Measurements from ENCODE around the gene EPN1. TPM values are rescaled to one million over a fixed set of nuclear protein-coding genes. Genes with fewer than 3 reads are reported as not detected.

Gene EPN1
- total and polyA plus RNA-seq, 2 experiments from 2014 or later, result 48.8 to 82.2 TPM

DNA sequence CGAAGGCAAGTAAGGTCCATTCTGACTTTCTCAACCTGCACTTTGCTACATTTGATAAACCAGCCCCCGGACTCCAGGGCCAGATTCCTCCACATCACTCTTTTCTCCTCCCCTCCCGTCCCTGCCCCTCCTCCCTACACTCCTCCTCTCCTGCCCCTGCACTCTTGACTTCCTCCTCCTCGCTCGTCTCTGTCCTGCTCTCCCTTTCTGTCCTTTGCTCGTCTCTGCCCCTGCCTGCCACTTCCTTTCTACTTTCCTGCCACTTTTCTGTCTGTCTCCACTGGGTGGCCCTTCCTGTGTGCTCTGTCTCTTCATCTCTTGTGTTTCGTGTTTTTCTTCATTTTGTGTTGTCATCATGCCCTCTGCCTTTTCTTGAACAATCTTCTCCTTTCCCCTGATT, 13.2 kb upstream of the EPN1 start:
- WGBS, 2 experiments (ENCODE audit: low coverage in 1 of 2, low lambda C conversion rate in 2 of 2, missing lambda C conversion rate in 2 of 2), result 92 to 100% methylated on average over 5 to 7 of the region's 7 CpGs
- H4K20me1 ChIP-seq (ENCODE audit: insufficient read depth), result peaks cover 24% of the 10 kb centered on the region; the same call in 1 of the 2 replicates
- H3K4me2 ChIP-seq (ENCODE audit: unreplicated experiment), result no peak overlapping the region
- H3K79me2 ChIP-seq (ENCODE audit: insufficient read depth), result peaks cover 97% of the 10 kb centered on the region
- H3K4me3 ChIP-seq, result no peak overlapping the region
- no peaks in the 10 kb centered on the region for H3K9me3 ChIP-seq (ENCODE audit: low read depth)
- in situ Hi-C loops (cut with MboI), result loop anchor here (25.0 kb wide), 1 partner anchor 1200 kb away; the partner anchor contains the start of genes CDC42EP5 and LENG9
- no peak for DNase-seq
- TF ChIP-seq EZH2 (IDR thresholded peaks at IDR 0.05; ENCODE audit: insufficient read depth, poor library complexity, severe bottlenecking) (no peak), EZH2phosphoT487 (IDR thresholded peaks at IDR 0.05; ENCODE audit: insufficient read depth, low read depth) (no peak)
- H3K27me3 ChIP-seq (replicated peaks; ENCODE audit: insufficient read depth), result no peaks in the 10 kb centered on the region
- peaks cover 24% of the 10 kb centered on the region; the same call in 1 of the 2 replicates for H3K36me3 ChIP-seq (ENCODE audit: low read depth)
- no peak overlapping the region for H3K27ac ChIP-seq
- peaks cover 19% of the 10 kb centered on the region for H3K4me1 ChIP-seq (ENCODE audit: insufficient read depth)
- H3F3A ChIP-seq (ENCODE audit: insufficient read depth), result peaks cover under 1% of the 10 kb centered on the region; the same call in 1 of the 2 replicates
- H3K9ac ChIP-seq, result no peak overlapping the region
- H2AFZ ChIP-seq, result no peak overlapping the region
- no peaks in the 10 kb centered on the region for H3K9me2 ChIP-seq (ENCODE audit: insufficient read depth)

- Histone ChIP-seq H3K79me2 (ENCODE audit: insufficient read depth) (peaks cover 97% of the 10 kb centered on the region), H4K20me1 (ENCODE audit: insufficient read depth) (peaks cover 6% of the 10 kb centered on the region; the same call in 1 of the 2 replicates), H3K9ac (no peak overlapping the region), H2AFZ (no peak overlapping the region), H3K4me1 (ENCODE audit: insufficient read depth) (no peaks in the 10 kb centered on the region), H3K4me3 (no peak overlapping the region), H3K27me3 (replicated peaks; ENCODE audit: insufficient read depth) (no peaks in the 10 kb centered on the region), H3F3A (ENCODE audit: insufficient read depth) (no peaks in the 10 kb centered on the region), H3K9me3 (ENCODE audit: low read depth) (no peaks in the 10 kb centered on the region), H3K9me2 (ENCODE audit: insufficient read depth) (no peaks in the 10 kb centered on the region), H3K4me2 (ENCODE audit: unreplicated experiment) (no peak overlapping the region), H3K36me3 (ENCODE audit: low read depth) (peaks cover 24% of the 10 kb centered on the region; the same call in 1 of the 2 replicates), H3K27ac (no peak overlapping the region)
- TF ChIP-seq EZH2phosphoT487 (IDR thresholded peaks at IDR 0.05; ENCODE audit: insufficient read depth, low read depth), result no peak
- no peak for TF ChIP-seq EZH2 (IDR thresholded peaks at IDR 0.05; ENCODE audit: insufficient read depth, poor library complexity, severe bottlenecking)
- DNase-seq, result no peak
- WGBS, 2 experiments (ENCODE audit: low coverage in 1 of 2, low lambda C conversion rate in 2 of 2, missing lambda C conversion rate in 2 of 2), result 86 to 88% methylated on average over 16 to 20 of the region's 20 CpGs
- in situ Hi-C loops (cut with MboI), result loop anchor here (25.0 kb wide), 1 partner anchor 1202 kb away; the partner anchor contains the start of genes CDC42EP5 and LENG9
These were observed 11.0 kb upstream of the EPN1 start for GRCh38 chr19:55663846-55664536.

- peaks cover 97% of the 10 kb centered on the region for H3K79me2 ChIP-seq (ENCODE audit: insufficient read depth)
- H3K9me2 ChIP-seq (ENCODE audit: insufficient read depth), result no peaks in the 10 kb centered on the region
- H3F3A ChIP-seq (ENCODE audit: insufficient read depth), result peaks cover 6% of the 10 kb centered on the region; the same call in 1 of the 2 replicates
- H3K4me3 ChIP-seq, result no peak overlapping the region
- no peaks in the 10 kb centered on the region for H3K9me3 ChIP-seq (ENCODE audit: low read depth)
- H3K27ac ChIP-seq, result no peak overlapping the region
- no peak for DNase-seq
- no peak overlapping the region for H3K9ac ChIP-seq
- TF ChIP-seq EZH2phosphoT487 (IDR thresholded peaks at IDR 0.05; ENCODE audit: insufficient read depth, low read depth) (no peak), EZH2 (IDR thresholded peaks at IDR 0.05; ENCODE audit: insufficient read depth, poor library complexity, severe bottlenecking) (no peak)
- H3K36me3 ChIP-seq (ENCODE audit: low read depth), result peaks cover 18% of the 10 kb centered on the region; the same call in 1 of the 2 replicates
- no peaks in the 10 kb centered on the region for H3K4me1 ChIP-seq (ENCODE audit: insufficient read depth)
- in situ Hi-C loops (cut with MboI), result loop anchor here (25.0 kb wide), 1 partner anchor 1204 kb away; the partner anchor contains the start of genes CDC42EP5 and LENG9
- H4K20me1 ChIP-seq (ENCODE audit: insufficient read depth), result 0 out of 2 replicates have a peak, but pooled peaks cover 2% of the 10 kb centered on the region
- no peak overlapping the region for H3K4me2 ChIP-seq (ENCODE audit: unreplicated experiment)
- WGBS, 2 experiments (ENCODE audit: low coverage in 1 of 2, low lambda C conversion rate in 2 of 2, missing lambda C conversion rate in 2 of 2), result 75 to 78% methylated on average over 12 of the region's 12 CpGs
- no peaks in the 10 kb centered on the region for H3K27me3 ChIP-seq (replicated peaks; ENCODE audit: insufficient read depth)
- no peak overlapping the region for H2AFZ ChIP-seq
These were observed 8.6 kb upstream of the EPN1 start for GRCh38 chr19:55666343-55667005.

DNA sequence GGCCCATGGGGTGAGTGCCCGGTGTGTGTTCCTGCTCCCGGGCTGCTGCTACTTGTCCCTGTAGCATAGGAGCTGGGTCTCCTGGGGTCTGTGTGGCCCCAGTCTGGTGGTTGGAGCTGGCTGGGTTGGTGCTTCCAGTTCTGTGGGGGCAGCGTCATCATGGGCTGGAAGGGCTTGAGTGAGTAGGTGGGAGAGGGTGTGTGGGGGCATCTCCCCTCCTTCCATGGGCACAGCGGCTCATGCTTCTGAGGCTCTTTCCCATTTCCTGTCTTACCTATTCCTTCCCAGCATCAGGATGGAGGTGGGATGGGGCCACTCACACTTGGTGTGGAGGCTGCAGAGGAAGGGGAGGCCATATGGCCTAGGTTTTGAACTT, 8.0 kb upstream of the EPN1 start:
- Histone ChIP-seq H3K9me2 (ENCODE audit: insufficient read depth) (no peaks in the 10 kb centered on the region), H3K9ac (no peak overlapping the region), H3K36me3 (ENCODE audit: low read depth) (peaks cover 15% of the 10 kb centered on the region; the same call in 1 of the 2 replicates), H2AFZ (no peak overlapping the region), H3K27ac (no peak overlapping the region), H3K4me3 (no peak overlapping the region), H3K9me3 (ENCODE audit: low read depth) (no peaks in the 10 kb centered on the region), H3K79me2 (ENCODE audit: insufficient read depth) (peaks cover 97% of the 10 kb centered on the region), H3K4me1 (ENCODE audit: insufficient read depth) (peaks cover 2% of the 10 kb centered on the region; the same call in 1 of the 2 replicates), H4K20me1 (ENCODE audit: insufficient read depth) (peaks cover 7% of the 10 kb centered on the region; the same call in 1 of the 2 replicates), H3K27me3 (replicated peaks; ENCODE audit: insufficient read depth) (no peaks in the 10 kb centered on the region), H3K4me2 (ENCODE audit: unreplicated experiment) (no peak overlapping the region), H3F3A (ENCODE audit: insufficient read depth) (peaks cover 11% of the 10 kb centered on the region)
- WGBS, 2 experiments (ENCODE audit: low coverage in 1 of 2, low lambda C conversion rate in 2 of 2, missing lambda C conversion rate in 2 of 2), result 91 to 94% methylated on average over 4 of the region's 4 CpGs
- no peak for DNase-seq
- TF ChIP-seq EZH2 (IDR thresholded peaks at IDR 0.05; ENCODE audit: insufficient read depth, poor library complexity, severe bottlenecking) (no peak), EZH2phosphoT487 (IDR thresholded peaks at IDR 0.05; ENCODE audit: insufficient read depth, low read depth) (no peak)
- in situ Hi-C loops (cut with MboI), result loop anchor here (25.0 kb wide), 1 partner anchor 1205 kb away; the partner anchor contains the start of genes CDC42EP5 and LENG9

All from GM23248 (cell line).